Stimulated activated CD8-positive, alpha-beta memory T cell treated with anti-CD3 and anti-CD28 coated beads, Interleukin-15, amount 100 ng/mL, for 4 hours (primary cell): Measurements from ENCODE around the gene MAN1A1.
"Not testable (repeated sequence)": the region's sequence is repeated elsewhere in the genome, so short reads cannot be mapped to it uniquely, and the experiment has no call there.

Source experiments
- DNase-seq, 2 donors: peaks; one replicate each; pipeline ENCODE4 v3.0.0-alpha.2; 2020; ENCODE audit warnings: low read depth in 2 of 2

Gene MAN1A1

GRCh38 chr6:119171088-119171841 is 178.3 kb downstream of the MAN1A1 start:
- DNase-seq = no peak

- DNase-seq = no peak
These were observed 179.0 kb downstream of the MAN1A1 start for GRCh38 chr6:119170447-119171087.

GRCh38 chr6:119170103-119170446 is 179.5 kb downstream of the MAN1A1 start:
- DNase-seq = no peak

GRCh38 chr6:119169355-119169754 is 180.2 kb downstream of the MAN1A1 start:
- DNase-seq = not testable (repeated sequence)

GRCh38 chr6:119166024-119166784 is 183.4 kb downstream of the MAN1A1 start:
- no peak for DNase-seq

GRCh38 chr6:119163006-119163405 is 186.6 kb downstream of the MAN1A1 start:
- no peak for DNase-seq

- no peak for DNase-seq
These were observed 187.3 kb downstream of the MAN1A1 start for GRCh38 chr6:119162134-119162775.

GRCh38 chr6:119161438-119161837 is 188.1 kb downstream of the MAN1A1 start:
- no peak for DNase-seq

- DNase-seq = no peak
These were observed 188.7 kb downstream of the MAN1A1 start for GRCh38 chr6:119160911-119161310.

- DNase-seq = no peak
These were observed 191.3 kb downstream of the MAN1A1 start for GRCh38 chr6:119158057-119158848.

- DNase-seq = no peak
These were observed 192.1 kb downstream of the MAN1A1 start for GRCh38 chr6:119157506-119157815.

- DNase-seq = no peak
These were observed 192.6 kb downstream of the MAN1A1 start for GRCh38 chr6:119156757-119157505.

- DNase-seq = not testable (repeated sequence)
These were observed 193.5 kb downstream of the MAN1A1 start for GRCh38 chr6:119156082-119156481.

GRCh38 chr6:119152187-119152586 is 197.4 kb downstream of the MAN1A1 start:
- DNase-seq = no peak

- DNase-seq = no peak
These were observed 200.6 kb downstream of the MAN1A1 start for GRCh38 chr6:119148825-119149525.

- DNase-seq = no peak
These were observed 201.3 kb downstream of the MAN1A1 start for GRCh38 chr6:119148098-119148824.

GRCh38 chr6:119147101-119148053 is 202.2 kb downstream of the MAN1A1 start:
- DNase-seq = peak in 1 of 2 donors; percentile 12

GRCh38 chr6:119145111-119145510 is 204.4 kb downstream of the MAN1A1 start:
- DNase-seq = no peak
